Trophoblast cell (in vitro differentiated cells and primary cell): Measurements from ENCODE around the gene TNN.
A peak's percentile ranks its signal among the peaks of the same experiment; 100 is the strongest.

ENCODE experiments used
- DNase-seq, 2 donors: peaks; one replicate each; pipeline ENCODE4 v3.0.0-alpha.2; 2016
- H2AFZ ChIP-seq: 2 replicates; pipeline ENCODE4 v1.6.1; 2013; ENCODE audit warnings: low read length, moderate library complexity, mild to moderate bottlenecking; ENCODE audit not compliant: insufficient read depth, poor library complexity
- H2AK5ac ChIP-seq: 2 replicates; pipeline ENCODE4 v1.6.1; 2013; ENCODE audit warnings: mild to moderate bottlenecking, low read length
- H2BK120ac ChIP-seq: 2 replicates; pipeline ENCODE4 v1.6.1; 2013; ENCODE audit warnings: low read length, mild to moderate bottlenecking, moderate library complexity; ENCODE audit not compliant: insufficient read depth, poor library complexity
- H2BK12ac ChIP-seq: 2 replicates; pipeline ENCODE4 v1.6.1; 2013; ENCODE audit warnings: mild to moderate bottlenecking, low read length, moderate library complexity
- H2BK5ac ChIP-seq: 2 replicates; pipeline ENCODE4 v1.6.1; 2013; ENCODE audit warnings: low read length, low read depth, moderate library complexity, mild to moderate bottlenecking; ENCODE audit not compliant: poor library complexity
- H3K14ac ChIP-seq: 2 replicates; pipeline ENCODE4 v1.6.1; 2013; ENCODE audit warnings: mild to moderate bottlenecking, low read length
- H3K18ac ChIP-seq: 2 replicates; pipeline ENCODE4 v1.6.1; 2013; ENCODE audit warnings: mild to moderate bottlenecking, low read length
- H3K23ac ChIP-seq: 2 replicates; pipeline ENCODE4 v1.6.1; 2013; ENCODE audit warnings: low read length
- H3K27ac ChIP-seq: 2 replicates; pipeline ENCODE4 v1.5.1; 2013; ENCODE audit warnings: low read depth, mild to moderate bottlenecking, inconsistent platforms, low read length, moderate library complexity
- H3K27me3 ChIP-seq: 2 replicates; pipeline ENCODE4 v1.6.1; 2013; ENCODE audit warnings: inconsistent platforms, mild to moderate bottlenecking, low read length, moderate library complexity; ENCODE audit not compliant: insufficient read depth
- H3K36me3 ChIP-seq, 2 experiments: 1 replicate in 1 of 2; 2 replicates in 1 of 2; pipeline ENCODE4 v1.6.1; 2013; ENCODE audit warnings: low read length in 2 of 2, mild to moderate bottlenecking in 2 of 2, moderate library complexity in 1 of 2; ENCODE audit not compliant: insufficient read depth in 2 of 2, control insufficient read depth in 1 of 2
- H3K4ac ChIP-seq: 2 replicates; pipeline ENCODE4 v1.6.1; 2013; ENCODE audit warnings: low read depth, mild to moderate bottlenecking, low read length, moderate library complexity
- H3K4me1 ChIP-seq, 2 experiments: 1 replicate in 1 of 2; 2 replicates in 1 of 2; pipeline ENCODE4 v1.6.1; 2013; ENCODE audit warnings: low read length in 2 of 2, mild to moderate bottlenecking in 2 of 2, moderate library complexity in 1 of 2; ENCODE audit not compliant: insufficient read depth in 2 of 2, control insufficient read depth in 1 of 2
- H3K4me2 ChIP-seq: 2 replicates; pipeline ENCODE4 v1.6.1; 2013; ENCODE audit warnings: inconsistent platforms, mild to moderate bottlenecking, low read length, moderate library complexity
- H3K4me3 ChIP-seq: 2 replicates; pipeline ENCODE4 v1.5.1; 2013; ENCODE audit warnings: mild to moderate bottlenecking, low read depth, low read length, inconsistent platforms
- H3K79me1 ChIP-seq: one replicate; pipeline ENCODE4 v1.6.1; 2013; ENCODE audit warnings: low read length
- H3K79me2 ChIP-seq: 2 replicates; pipeline ENCODE4 v1.6.1; 2013; ENCODE audit warnings: low read length, mild to moderate bottlenecking; ENCODE audit not compliant: control insufficient read depth, insufficient read depth, poor library complexity
- H3K9ac ChIP-seq: 2 replicates; pipeline ENCODE4 v1.6.1; 2013; ENCODE audit warnings: mild to moderate bottlenecking, low read length
- H3K9me3 ChIP-seq: 2 replicates; pipeline ENCODE4 v1.6.1; 2013; ENCODE audit warnings: low read depth, mild to moderate bottlenecking, control low read depth, inconsistent platforms, low read length; ENCODE audit not compliant: insufficient read depth
- H4K12ac ChIP-seq: 2 replicates; pipeline ENCODE4 v1.6.1; 2013; ENCODE audit warnings: low read depth, mild to moderate bottlenecking, low read length, moderate library complexity
- H4K8ac ChIP-seq: 2 replicates; pipeline ENCODE4 v1.6.1; 2013; ENCODE audit warnings: low read depth, mild to moderate bottlenecking, low read length, moderate library complexity
- H4K91ac ChIP-seq: one replicate; pipeline ENCODE4 v1.6.1; 2013; ENCODE audit warnings: low read depth, mild to moderate bottlenecking, low read length, moderate library complexity
- WGBS: extraction: QIAGEN DNeasy Blood & Tissue Kit; methylation state at CpG from one replicate; pipeline ENCODE4 v1.1.7; 2013; ENCODE audit warnings: missing lambda C conversion rate; ENCODE audit not compliant: insufficient read length, insufficient coverage; ENCODE audit errors: extremely low coverage; 5-methylcytosine and 5-hydroxymethylcytosine counted together

The TNN gene

DNA sequence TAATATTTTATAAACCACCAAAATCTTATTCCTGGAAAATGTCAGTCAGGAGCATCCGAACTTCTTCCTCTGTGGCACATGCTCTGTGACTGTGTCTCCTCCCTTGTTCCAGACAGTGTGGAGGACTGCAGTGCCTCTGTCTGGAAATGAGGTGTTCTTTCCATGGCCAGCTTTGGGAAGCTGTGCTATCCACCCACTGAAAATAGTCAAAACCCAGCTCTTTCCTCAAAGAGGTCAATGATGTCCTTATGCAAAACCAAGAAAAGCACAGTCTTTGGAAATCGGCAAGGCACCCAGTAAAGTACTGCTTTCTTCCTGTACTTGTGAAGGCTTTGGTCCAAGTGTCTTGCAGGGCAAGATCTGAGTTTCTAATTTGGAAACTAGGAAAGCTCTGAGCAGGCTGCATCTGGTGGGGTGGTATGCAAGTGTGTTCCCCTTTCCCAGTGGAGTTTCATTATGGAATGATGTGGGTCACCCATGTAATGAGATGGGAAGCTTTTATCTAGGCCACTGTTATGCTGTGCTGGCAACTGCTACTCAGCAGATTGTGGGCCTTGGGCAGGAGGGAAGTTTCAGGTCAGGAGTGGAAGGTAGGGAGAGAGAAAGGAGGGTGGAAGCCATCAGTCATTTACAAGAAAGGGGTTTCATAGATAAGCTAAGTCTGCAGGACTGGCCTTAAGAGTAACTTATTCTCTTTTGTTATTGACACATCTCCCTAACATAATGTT lies 119.0 kb downstream of the TNN start:
- Histone ChIP-seq H3K14ac (no peak overlapping the region), H2BK12ac (no peak overlapping the region), H2AK5ac (no peak overlapping the region), H3K36me3 (peaks cover 10% of the 10 kb centered on the region in 2 experiments), H4K12ac (no peak overlapping the region), H3K9me3 (no peaks in the 10 kb centered on the region), H3K27ac (no peak overlapping the region), H4K8ac (no peak overlapping the region), H2BK5ac (no peak overlapping the region), H3K4me1 (peaks cover 3 to 15% of the 10 kb centered on the region in 2 experiments), H3K27me3 (no peaks in the 10 kb centered on the region), H3K9ac (no peak overlapping the region), H4K91ac (no peak overlapping the region), H3K4ac (no peak overlapping the region), H3K18ac (no peak overlapping the region), H3K23ac (no peak overlapping the region), H2BK120ac (no peak overlapping the region), H3K4me2 (no peak overlapping the region), H3K4me3 (no peak overlapping the region), H3K79me2 (peaks cover 5% of the 10 kb centered on the region), H2AFZ (no peak overlapping the region), H3K79me1 (peaks cover 2% of the 10 kb centered on the region)
- DNase-seq, result no peak
- no CpG with 5 or more reads among the region's 2 CpGs for WGBS

GRCh38 chr1:175188936-175189335 lies 121.3 kb downstream of the TNN start:
- no peak overlapping the region for H2BK5ac ChIP-seq
- peaks cover 11 to 22% of the 10 kb centered on the region in 2 experiments for H3K4me1 ChIP-seq
- H3K79me2 ChIP-seq, result peaks cover 14% of the 10 kb centered on the region
- no peak overlapping the region for H2AFZ ChIP-seq
- DNase-seq, result no peak
- H4K12ac ChIP-seq, result no peak overlapping the region
- H3K4me2 ChIP-seq, result no peak overlapping the region
- no peak overlapping the region for H3K9ac ChIP-seq
- no peaks in the 10 kb centered on the region for H3K27me3 ChIP-seq
- no peak overlapping the region for H3K4me3 ChIP-seq
- H2AK5ac ChIP-seq, result no peak overlapping the region
- no peaks in the 10 kb centered on the region for H3K9me3 ChIP-seq
- no peak overlapping the region for H2BK12ac ChIP-seq
- no peak overlapping the region for H4K8ac ChIP-seq
- no peak overlapping the region for H3K18ac ChIP-seq
- no peak overlapping the region for H3K27ac ChIP-seq
- no peak overlapping the region for H2BK120ac ChIP-seq
- H3K14ac ChIP-seq, result no peak overlapping the region
- peaks cover 18% of the 10 kb centered on the region for H3K79me1 ChIP-seq
- H4K91ac ChIP-seq, result no peak overlapping the region
- no peak overlapping the region for H3K4ac ChIP-seq
- H3K23ac ChIP-seq, result no peak overlapping the region
- peaks cover 2 to 5% of the 10 kb centered on the region in 2 experiments for H3K36me3 ChIP-seq
- no CpG with 5 or more reads among the region's 2 CpGs for WGBS

DNA sequence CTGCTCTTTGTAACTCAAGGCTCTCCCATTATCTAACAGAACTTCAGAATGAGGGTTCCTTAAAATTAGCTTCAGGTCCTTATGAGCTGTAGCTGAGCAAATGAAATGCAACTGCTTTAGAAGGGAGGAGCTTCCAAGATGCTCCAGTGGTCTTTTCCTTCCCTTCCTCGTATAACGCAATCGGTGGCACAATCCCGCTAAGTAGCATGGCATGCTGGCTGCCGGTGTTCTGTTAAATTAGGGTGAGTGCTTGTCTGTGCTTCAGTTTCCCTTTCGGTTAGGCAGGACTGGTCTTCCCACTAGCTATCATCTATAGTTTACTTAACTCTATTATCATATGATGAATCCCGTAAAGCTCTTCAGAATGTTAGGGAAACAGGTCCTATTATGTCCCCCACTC lies 124.0 kb downstream of the TNN start:
- no peak overlapping the region for H3K23ac ChIP-seq
- no peak overlapping the region for H2BK5ac ChIP-seq
- peaks cover 11% of the 10 kb centered on the region for H3K79me2 ChIP-seq
- WGBS, result no CpG with 5 or more reads among the region's 7 CpGs
- H4K12ac ChIP-seq, result no peak overlapping the region
- H3K18ac ChIP-seq, result no peak overlapping the region
- no peak overlapping the region for H2BK12ac ChIP-seq
- no peak overlapping the region for H3K27ac ChIP-seq
- no peak overlapping the region for H2BK120ac ChIP-seq
- peak in 1 of 2 donors; percentile 37 for DNase-seq
- H3K27me3 ChIP-seq, result no peaks in the 10 kb centered on the region
- H2AFZ ChIP-seq, result no peak overlapping the region
- no peak overlapping the region for H3K14ac ChIP-seq
- H2AK5ac ChIP-seq, result no peak overlapping the region
- peak overlapping the region; percentile 68 for H3K4me2 ChIP-seq
- peak overlapping the region; percentile 87 for H3K9ac ChIP-seq
- H3K79me1 ChIP-seq, result peaks cover 16% of the 10 kb centered on the region
- H3K9me3 ChIP-seq, result no peaks in the 10 kb centered on the region
- peaks cover 1 to 3% of the 10 kb centered on the region in 2 experiments for H3K36me3 ChIP-seq
- H3K4ac ChIP-seq, result peak overlapping the region; percentile 61
- H4K91ac ChIP-seq, result no peak overlapping the region
- H3K4me3 ChIP-seq, result peak overlapping the region; percentile 70
- H4K8ac ChIP-seq, result no peak overlapping the region
- H3K4me1 ChIP-seq, result peaks cover 9 to 19% of the 10 kb centered on the region in 2 experiments

DNA sequence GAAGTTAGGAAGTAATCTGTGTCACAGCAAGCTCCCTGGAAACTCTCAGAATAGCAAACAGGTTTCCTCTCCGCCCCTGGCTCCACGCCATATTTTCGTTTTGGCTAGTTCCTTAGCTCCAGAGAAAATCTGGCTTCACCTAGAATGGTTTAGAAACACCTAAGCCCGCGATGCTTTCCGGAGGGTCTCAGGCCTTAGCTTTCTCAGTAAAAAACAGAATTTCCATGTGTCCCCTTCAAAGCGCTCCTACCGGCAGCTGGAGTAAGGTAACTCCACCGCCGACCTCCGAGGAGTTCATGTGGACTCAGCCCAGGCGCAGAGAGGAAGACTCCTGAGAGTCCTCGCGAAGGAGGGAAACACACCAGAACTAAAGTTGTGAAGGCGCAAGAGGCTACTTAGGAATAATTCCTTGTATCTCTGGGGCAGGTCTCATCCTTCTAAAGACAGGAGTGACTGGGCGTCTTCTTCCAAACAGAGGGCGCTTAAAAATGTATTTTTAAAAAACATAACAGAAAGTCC lies 124.5 kb downstream of the TNN start:
- peaks cover 20% of the 10 kb centered on the region for H3K79me1 ChIP-seq
- H2BK120ac ChIP-seq, result peak overlapping the region; percentile 77
- peak overlapping the region; percentile 56 for H3K27ac ChIP-seq
- peak overlapping the region; percentile 79 for H2AFZ ChIP-seq
- peak overlapping the region; percentile 78 for H2BK5ac ChIP-seq
- H3K14ac ChIP-seq, result peak overlapping the region; percentile 59
- H3K4me1 ChIP-seq, result peaks cover 12 to 22% of the 10 kb centered on the region in 2 experiments
- peaks cover 0 to 3% of the 10 kb centered on the region in 2 experiments for H3K36me3 ChIP-seq
- peak overlapping the region; percentile 25 for H3K18ac ChIP-seq
- peak overlapping the region; percentile 18 for H2BK12ac ChIP-seq
- H4K8ac ChIP-seq, result peak overlapping the region; percentile 36
- no peaks in the 10 kb centered on the region for H3K9me3 ChIP-seq
- peak overlapping the region; percentile 12 for H4K12ac ChIP-seq
- peak overlapping the region; percentile 72 for H4K91ac ChIP-seq
- peak overlapping the region; percentile 68 for H3K4me2 ChIP-seq
- H3K23ac ChIP-seq, result no peak overlapping the region
- peak overlapping the region; percentile 70 for H3K4me3 ChIP-seq
- H3K79me2 ChIP-seq, result peaks cover 11% of the 10 kb centered on the region
- peak; percentile 13 to 52 for DNase-seq
- H3K9ac ChIP-seq, result peak overlapping the region; percentile 87
- WGBS, result no CpG with 5 or more reads among the region's 17 CpGs
- H3K27me3 ChIP-seq, result no peaks in the 10 kb centered on the region
- H2AK5ac ChIP-seq, result no peak overlapping the region
- peak overlapping the region; percentile 61 for H3K4ac ChIP-seq
